AG04450 (cell line): ENCODE measurements around the gene FNDC11. TPM values are rescaled to one million over a fixed set of nuclear protein-coding genes. Genes with fewer than 3 reads are reported as not detected.

Experiments used
- CTCF ChIA-PET: fragments of 300-600, 350-600 bp; formaldehyde crosslinking; extraction: SDS; loops from one replicate; lab custom pipeline; 2022; ENCODE audit warnings: antibody characterized with exemption, inconsistent platforms; lab: Charles Lee
- POLR2A ChIA-PET: fragments of 350-600 bp; formaldehyde crosslinking; extraction: SDS; loops from one replicate; lab custom pipeline; 2021; ENCODE audit warnings: antibody characterized with exemption, inconsistent platforms; lab: Yijun Ruan, JAX
- DNase-seq: peaks from one replicate; pipeline ENCODE4 v3.0.0-alpha.2; 2011; ENCODE audit warnings: low read depth, low spot score
- H3K27ac ChIP-seq: one replicate; pipeline ENCODE4 v1.5.1; 2012; ENCODE audit warnings: low read depth, low read length, control low read depth
- H3K27me3 ChIP-seq: one replicate; pipeline ENCODE4 v1.6.0; 2012; ENCODE audit warnings: low read length; ENCODE audit not compliant: control insufficient read depth, insufficient read depth
- H3K4me3 ChIP-seq: 2 replicates; pipeline ENCODE4 v1.5.1; 2011; ENCODE audit warnings: mild to moderate bottlenecking, low read depth, low read length, control low read depth
- H3K9me3 ChIP-seq: 2 replicates; pipeline ENCODE4 v1.5.1; 2012; ENCODE audit warnings: low read length; ENCODE audit not compliant: control insufficient read depth, insufficient read depth
- polyA plus RNA-seq: library from polyadenylated mRNA; depleted of rRNA; stranded (reverse); fragments of >200 nt; gene quantifications from 2 replicates; pipeline ENCODE4 v1.2.3, GENCODE V29; 2011
- TF ChIP-seq, protein P1 (sequence below): IDR thresholded peaks from 2 replicates; pipeline ENCODE4 v1.5.1; 2011; ENCODE audit warnings: low read depth, low read length, control low read depth, inconsistent platforms

Gene FNDC11
- polyA plus RNA-seq, 1 experiment, result 0.64 TPM

DNA sequence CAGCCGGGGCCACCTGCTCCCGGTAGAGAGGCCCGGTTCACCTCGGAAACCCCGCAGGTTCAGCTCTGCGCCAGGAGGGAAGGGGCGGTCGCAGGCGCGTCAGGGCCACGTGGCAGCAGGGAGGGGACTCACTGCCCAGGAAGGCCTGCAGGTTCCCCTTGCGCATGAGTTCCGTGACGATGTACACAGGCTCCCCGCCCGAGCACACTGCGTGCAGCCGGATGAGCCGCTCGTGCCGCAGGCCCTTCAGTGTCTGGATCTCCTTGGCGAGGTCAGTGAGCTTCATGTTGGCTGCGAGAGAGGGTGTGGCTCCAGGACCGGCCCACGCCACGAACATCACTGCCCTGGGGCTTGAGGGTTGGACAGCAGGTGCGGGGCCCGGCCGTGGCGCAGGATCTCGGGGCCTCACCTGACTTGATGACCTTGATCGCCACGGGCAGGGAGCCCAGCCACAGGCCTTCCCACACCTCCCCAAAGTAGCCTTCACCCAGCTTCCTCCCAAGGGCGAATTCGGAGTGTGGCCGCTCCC lies 11.9 kb upstream of the FNDC11 start:
- POLR2A ChIA-PET, result interaction anchor here (0.6 kb wide), 1 partner anchor 438 kb away, joined by 5 read pairs; no protein-coding TSS in a partner anchor
- Histone ChIP-seq H3K4me3 (no peak overlapping the region), H3K27me3 (peaks cover 20% of the 10 kb centered on the region), H3K9me3 (no peaks in the 10 kb centered on the region; the same call in 1 of the 2 replicates), H3K27ac (no peak overlapping the region)
- CTCF ChIA-PET, result no interaction called here
- no peak for DNase-seq
- TF ChIP-seq, protein P1, sequence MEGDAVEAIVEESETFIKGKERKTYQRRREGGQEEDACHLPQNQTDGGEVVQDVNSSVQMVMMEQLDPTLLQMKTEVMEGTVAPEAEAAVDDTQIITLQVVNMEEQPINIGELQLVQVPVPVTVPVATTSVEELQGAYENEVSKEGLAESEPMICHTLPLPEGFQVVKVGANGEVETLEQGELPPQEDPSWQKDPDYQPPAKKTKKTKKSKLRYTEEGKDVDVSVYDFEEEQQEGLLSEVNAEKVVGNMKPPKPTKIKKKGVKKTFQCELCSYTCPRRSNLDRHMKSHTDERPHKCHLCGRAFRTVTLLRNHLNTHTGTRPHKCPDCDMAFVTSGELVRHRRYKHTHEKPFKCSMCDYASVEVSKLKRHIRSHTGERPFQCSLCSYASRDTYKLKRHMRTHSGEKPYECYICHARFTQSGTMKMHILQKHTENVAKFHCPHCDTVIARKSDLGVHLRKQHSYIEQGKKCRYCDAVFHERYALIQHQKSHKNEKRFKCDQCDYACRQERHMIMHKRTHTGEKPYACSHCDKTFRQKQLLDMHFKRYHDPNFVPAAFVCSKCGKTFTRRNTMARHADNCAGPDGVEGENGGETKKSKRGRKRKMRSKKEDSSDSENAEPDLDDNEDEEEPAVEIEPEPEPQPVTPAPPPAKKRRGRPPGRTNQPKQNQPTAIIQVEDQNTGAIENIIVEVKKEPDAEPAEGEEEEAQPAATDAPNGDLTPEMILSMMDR, result no peak

DNA sequence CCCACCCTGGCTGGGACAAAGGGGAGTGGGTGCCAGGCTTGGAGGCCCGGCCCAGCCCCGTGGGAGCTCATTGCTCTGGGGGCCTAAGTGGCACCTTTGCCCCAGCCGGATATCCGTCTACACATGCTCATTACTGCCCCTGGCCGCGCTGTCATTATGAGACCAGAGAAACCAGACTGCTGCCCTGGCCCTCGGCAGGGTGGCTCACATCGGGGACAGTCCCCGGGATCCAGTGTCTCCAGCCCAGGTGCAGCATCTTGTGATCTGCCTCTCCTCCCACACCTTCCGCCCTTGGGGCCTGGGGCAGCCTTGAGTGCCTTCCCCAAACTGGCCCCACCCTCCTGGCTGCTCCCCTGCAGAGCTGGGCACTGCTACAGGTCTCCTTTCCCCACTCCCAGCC lies 11.3 kb upstream of the FNDC11 start:
- H3K27ac ChIP-seq, result no peak overlapping the region
- CTCF ChIA-PET, result no interaction called here
- POLR2A ChIA-PET, result no interaction called here
- TF ChIP-seq, protein P1, result no peak
- H3K4me3 ChIP-seq, result no peak overlapping the region
- peaks cover 24% of the 10 kb centered on the region for H3K27me3 ChIP-seq
- no peak for DNase-seq
- H3K9me3 ChIP-seq, result no peaks in the 10 kb centered on the region; the same call in 1 of the 2 replicates

GRCh38 chr20:63543131-63543530 lies 10.8 kb upstream of the FNDC11 start:
- H3K27me3 ChIP-seq, result peaks cover 25% of the 10 kb centered on the region
- ChIA-PET CTCF (no interaction called here), POLR2A (interaction anchor here (0.6 kb wide), 1 partner anchor 14 kb away, joined by 3 read pairs; no protein-coding TSS in a partner anchor)
- H3K9me3 ChIP-seq, result no peaks in the 10 kb centered on the region; the same call in 1 of the 2 replicates
- no peak overlapping the region for H3K4me3 ChIP-seq
- TF ChIP-seq, protein P1, result no peak
- no peak for DNase-seq
- no peak overlapping the region for H3K27ac ChIP-seq

GRCh38 chr20:63543733-63544132 lies 10.2 kb upstream of the FNDC11 start:
- H3K9me3 ChIP-seq, result no peaks in the 10 kb centered on the region; the same call in 1 of the 2 replicates
- H3K4me3 ChIP-seq, result no peak overlapping the region
- POLR2A ChIA-PET, result interaction anchor here (0.6 kb wide), 1 partner anchor 14 kb away, joined by 3 read pairs; no protein-coding TSS in a partner anchor
- H3K27me3 ChIP-seq, result peaks cover 30% of the 10 kb centered on the region
- TF ChIP-seq, protein P1, result no peak
- DNase-seq, result no peak
- CTCF ChIA-PET, result no interaction called here
- H3K27ac ChIP-seq, result no peak overlapping the region

DNA sequence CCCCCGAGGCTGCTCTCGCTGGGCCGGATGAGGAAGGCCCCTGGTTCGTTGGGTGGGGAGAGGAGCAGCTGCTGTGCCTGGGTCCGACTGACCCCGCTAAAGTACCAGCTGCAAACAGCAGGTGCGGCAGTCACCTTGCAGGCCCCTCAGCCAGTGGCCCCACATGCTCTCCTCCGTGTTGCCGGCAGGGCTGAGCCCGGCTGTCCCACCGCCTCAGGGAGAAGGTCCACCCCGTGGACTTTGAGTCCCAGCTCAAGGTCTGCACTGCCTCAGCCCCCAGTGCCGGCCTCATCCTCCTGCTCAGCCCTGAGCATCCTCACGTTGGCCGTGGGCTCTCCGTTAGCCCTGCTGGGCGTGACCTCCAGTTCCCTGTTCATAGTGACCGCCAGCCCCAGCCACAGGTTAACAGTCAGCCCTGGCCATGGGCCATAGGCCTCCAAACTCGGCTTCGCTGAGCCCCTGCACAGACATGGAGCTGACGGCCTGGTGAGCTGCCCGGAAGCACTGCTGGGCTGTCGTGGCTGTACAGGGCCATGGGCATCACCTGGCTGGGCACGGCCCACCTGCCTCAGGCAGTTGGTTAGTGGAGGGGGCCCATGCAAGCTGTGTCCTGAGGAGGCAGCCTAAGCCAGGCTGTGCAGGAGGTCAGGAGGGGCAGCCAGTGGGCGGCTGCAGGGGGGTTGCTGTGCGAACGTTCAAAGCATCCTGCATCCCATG lies 9.6 kb upstream of the FNDC11 start:
- ChIA-PET POLR2A (no interaction called here), CTCF (no interaction called here)
- no peak for DNase-seq
- no peaks in the 10 kb centered on the region; the same call in 1 of the 2 replicates for H3K9me3 ChIP-seq
- H3K27ac ChIP-seq, result no peak overlapping the region
- TF ChIP-seq, protein P1, result no peak
- H3K4me3 ChIP-seq, result no peak overlapping the region
- H3K27me3 ChIP-seq, result peaks cover 30% of the 10 kb centered on the region
